Measurements from ENCODE around the gene GABRB2. TPM values are rescaled to one million over a fixed set of nuclear protein-coding genes. Genes with fewer than 3 reads are reported as not detected.
"Not testable (repeated sequence)": the region's sequence is repeated elsewhere in the genome, so short reads cannot be mapped to it uniquely, and the experiment has no call there.

Gene GABRB2
- total RNA-seq, 1 donor from 2014 or later, result 2.5 TPM

DNA sequence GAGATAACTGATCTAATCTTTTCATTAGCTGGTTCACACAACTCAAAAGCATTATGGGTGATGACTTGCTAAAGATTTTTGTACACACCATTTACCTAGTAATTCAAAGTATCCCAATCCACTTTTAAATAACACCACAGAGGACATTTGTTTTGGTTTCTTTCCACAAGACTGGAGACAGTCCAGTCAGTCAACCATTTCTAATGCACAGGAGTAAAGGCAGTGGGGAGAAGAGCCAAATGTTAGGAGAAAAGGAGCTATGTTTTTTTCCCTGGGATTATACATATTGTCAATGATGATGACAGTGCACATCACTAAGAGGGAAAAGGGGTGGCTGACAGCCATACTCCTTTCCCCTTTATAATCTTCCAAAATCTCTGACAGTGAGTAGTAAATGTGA, 240.9 kb downstream of the GABRB2 start:
- Mint-ChIP-seq H3K4me1 (ENCODE audit: unreplicated experiment) (peaks cover 5% of the 10 kb centered on the region), H3K9me3 (no peaks in the 10 kb centered on the region), H3K27me3 (no peaks in the 10 kb centered on the region), H3K27ac (no peak overlapping the region), H3K36me3 (no peaks in the 10 kb centered on the region), H3K4me3 (no peak overlapping the region)
- DNase-seq (ENCODE audit: extremely low spot score, unreplicated experiment), result no peak
- TF ChIP-seq, protein P1, sequence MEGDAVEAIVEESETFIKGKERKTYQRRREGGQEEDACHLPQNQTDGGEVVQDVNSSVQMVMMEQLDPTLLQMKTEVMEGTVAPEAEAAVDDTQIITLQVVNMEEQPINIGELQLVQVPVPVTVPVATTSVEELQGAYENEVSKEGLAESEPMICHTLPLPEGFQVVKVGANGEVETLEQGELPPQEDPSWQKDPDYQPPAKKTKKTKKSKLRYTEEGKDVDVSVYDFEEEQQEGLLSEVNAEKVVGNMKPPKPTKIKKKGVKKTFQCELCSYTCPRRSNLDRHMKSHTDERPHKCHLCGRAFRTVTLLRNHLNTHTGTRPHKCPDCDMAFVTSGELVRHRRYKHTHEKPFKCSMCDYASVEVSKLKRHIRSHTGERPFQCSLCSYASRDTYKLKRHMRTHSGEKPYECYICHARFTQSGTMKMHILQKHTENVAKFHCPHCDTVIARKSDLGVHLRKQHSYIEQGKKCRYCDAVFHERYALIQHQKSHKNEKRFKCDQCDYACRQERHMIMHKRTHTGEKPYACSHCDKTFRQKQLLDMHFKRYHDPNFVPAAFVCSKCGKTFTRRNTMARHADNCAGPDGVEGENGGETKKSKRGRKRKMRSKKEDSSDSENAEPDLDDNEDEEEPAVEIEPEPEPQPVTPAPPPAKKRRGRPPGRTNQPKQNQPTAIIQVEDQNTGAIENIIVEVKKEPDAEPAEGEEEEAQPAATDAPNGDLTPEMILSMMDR (conservative IDR thresholded peaks at IDR 0.05), result no peak

DNA sequence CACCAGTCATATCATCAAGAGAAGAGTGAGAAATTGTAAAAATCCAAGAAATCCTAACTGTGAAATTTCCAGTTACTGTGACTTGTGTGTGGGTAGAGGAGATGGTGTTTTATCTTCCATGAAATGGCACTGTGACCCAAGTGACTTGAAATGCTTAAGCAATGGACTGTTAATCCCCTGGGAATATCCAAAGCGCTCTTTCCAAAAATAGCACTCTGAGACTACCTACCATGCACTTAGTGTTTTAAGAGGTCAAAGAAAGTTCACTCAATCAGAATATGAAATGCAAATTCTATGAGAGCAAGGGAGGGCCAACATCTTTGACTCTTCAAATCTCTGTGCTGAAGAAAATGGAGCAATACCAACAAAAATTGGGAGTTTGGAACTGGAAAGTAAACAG, 244.0 kb downstream of the GABRB2 start:
- no peaks in the 10 kb centered on the region for H3K27me3 Mint-ChIP-seq
- no peak overlapping the region for H3K27ac Mint-ChIP-seq
- no peaks in the 10 kb centered on the region for H3K9me3 Mint-ChIP-seq
- DNase-seq (ENCODE audit: extremely low spot score, unreplicated experiment), result no peak
- H3K4me3 Mint-ChIP-seq, result no peak overlapping the region
- H3K36me3 Mint-ChIP-seq, result no peaks in the 10 kb centered on the region
- TF ChIP-seq, protein P1 (conservative IDR thresholded peaks at IDR 0.05), result no peak
- H3K4me1 Mint-ChIP-seq (ENCODE audit: unreplicated experiment), result peaks cover 5% of the 10 kb centered on the region

DNA sequence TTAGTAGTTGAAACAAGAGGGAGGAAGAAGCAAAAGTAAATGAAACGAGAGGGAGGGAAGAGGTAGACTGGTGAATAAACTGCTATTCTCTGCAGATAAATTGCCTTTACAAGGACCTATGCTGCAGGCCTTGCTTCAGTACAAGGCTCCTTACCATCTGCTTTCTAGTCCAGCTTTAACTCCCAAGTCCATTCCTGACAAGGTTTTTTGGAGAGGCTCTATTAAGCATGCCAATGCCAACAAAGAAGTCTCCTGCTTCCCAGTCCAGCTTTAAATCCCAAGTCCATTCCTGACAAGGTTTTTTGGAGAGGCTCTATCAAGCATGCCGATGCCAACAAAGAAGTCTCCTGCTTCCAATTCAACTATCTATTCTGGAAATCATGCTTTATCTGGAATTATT, 244.9 kb downstream of the GABRB2 start:
- TF ChIP-seq, protein P1 (conservative IDR thresholded peaks at IDR 0.05), result no peak
- DNase-seq (ENCODE audit: extremely low spot score, unreplicated experiment), result no peak
- peaks cover 5% of the 10 kb centered on the region for H3K4me1 Mint-ChIP-seq (ENCODE audit: unreplicated experiment)
- no peaks in the 10 kb centered on the region for H3K9me3 Mint-ChIP-seq
- no peaks in the 10 kb centered on the region for H3K36me3 Mint-ChIP-seq
- H3K27ac Mint-ChIP-seq, result no peak overlapping the region
- no peak overlapping the region for H3K4me3 Mint-ChIP-seq
- no peaks in the 10 kb centered on the region for H3K27me3 Mint-ChIP-seq

DNA sequence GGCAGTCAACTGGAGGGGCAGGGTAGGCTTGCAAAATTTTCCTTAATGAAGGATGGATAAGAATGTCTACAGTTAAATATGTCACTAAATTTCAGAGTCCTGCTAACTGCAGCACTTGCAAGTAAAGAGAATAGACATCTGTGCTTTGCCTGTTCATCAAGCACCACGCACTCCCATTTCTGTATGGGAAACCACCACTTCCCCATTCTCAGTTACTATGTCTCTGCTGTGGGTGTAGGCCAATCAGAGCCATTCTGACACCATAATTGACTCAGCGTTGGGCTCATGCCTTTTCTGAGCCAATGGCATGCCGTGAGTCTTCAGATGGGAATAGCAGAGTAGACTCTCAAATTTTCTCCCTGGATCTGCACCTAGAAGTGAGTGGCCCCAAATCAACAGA, 247.5 kb downstream of the GABRB2 start:
- no peaks in the 10 kb centered on the region for H3K27me3 Mint-ChIP-seq
- H3K4me3 Mint-ChIP-seq, result no peak overlapping the region
- no peaks in the 10 kb centered on the region for H3K9me3 Mint-ChIP-seq
- H3K4me1 Mint-ChIP-seq (ENCODE audit: unreplicated experiment), result peaks cover 5% of the 10 kb centered on the region
- TF ChIP-seq, protein P1 (conservative IDR thresholded peaks at IDR 0.05), result no peak
- no peak for DNase-seq (ENCODE audit: extremely low spot score, unreplicated experiment)
- no peak overlapping the region for H3K27ac Mint-ChIP-seq
- no peaks in the 10 kb centered on the region for H3K36me3 Mint-ChIP-seq

DNA sequence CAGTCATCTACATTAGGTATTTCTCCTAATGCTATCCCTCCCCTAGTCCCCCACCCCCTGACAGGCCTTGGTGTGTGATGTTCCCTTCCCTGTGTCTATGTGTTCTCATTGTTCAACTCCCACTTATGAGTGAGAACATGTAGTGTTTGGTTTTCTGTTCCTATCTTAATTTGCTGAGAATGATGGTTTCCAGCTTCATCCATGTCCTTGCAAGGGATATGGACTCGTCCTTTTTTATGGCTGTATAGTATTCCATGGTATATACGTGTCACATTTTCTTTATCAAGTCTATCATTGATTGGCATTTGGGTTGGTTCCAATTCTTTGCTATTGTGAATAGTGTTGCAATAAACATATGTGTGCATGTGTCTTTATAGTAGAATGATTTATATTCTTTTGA, 249.1 kb downstream of the GABRB2 start:
- not testable (repeated sequence) for H3K4me1 Mint-ChIP-seq (ENCODE audit: unreplicated experiment); H3K27me3 Mint-ChIP-seq; H3K9me3 Mint-ChIP-seq; H3K36me3 Mint-ChIP-seq; H3K4me3 Mint-ChIP-seq; DNase-seq (ENCODE audit: extremely low spot score, unreplicated experiment); H3K27ac Mint-ChIP-seq

DNA sequence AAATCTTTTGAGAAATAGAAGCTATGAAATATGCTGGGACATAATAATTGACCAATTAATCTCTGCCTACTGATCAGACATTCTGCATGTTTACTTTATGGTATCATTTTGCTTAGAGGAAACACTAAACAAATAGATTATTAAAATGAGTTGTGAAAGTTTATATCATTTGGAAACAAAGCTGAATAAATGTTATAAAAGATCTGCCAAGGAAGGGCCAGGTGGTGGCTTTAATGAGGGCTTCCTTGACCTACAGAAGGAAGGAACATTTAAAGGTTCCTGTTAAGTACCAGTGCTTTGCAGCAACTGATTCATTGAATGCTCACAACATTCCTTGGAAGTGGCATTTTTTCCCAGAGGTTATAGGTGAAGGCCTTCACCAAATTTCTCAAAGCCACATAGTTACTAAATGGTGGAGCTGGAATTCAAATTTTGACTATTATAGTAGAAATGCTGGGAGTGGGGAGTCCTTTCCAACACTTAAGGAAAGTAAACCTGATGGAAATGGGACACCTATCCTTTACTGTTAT, 250.7 kb downstream of the GABRB2 start:
- Mint-ChIP-seq H3K4me1 (ENCODE audit: unreplicated experiment) (no peaks in the 10 kb centered on the region), H3K4me3 (no peak overlapping the region), H3K36me3 (no peaks in the 10 kb centered on the region), H3K27me3 (no peaks in the 10 kb centered on the region), H3K27ac (no peak overlapping the region), H3K9me3 (no peaks in the 10 kb centered on the region)
- no peak for DNase-seq (ENCODE audit: extremely low spot score, unreplicated experiment)
- TF ChIP-seq, protein P1 (conservative IDR thresholded peaks at IDR 0.05), result no peak

Measured in type B pancreatic cell (in vitro differentiated cells).